NCI-H146 treated with DMSO at 0.1 percent for 48 hours (cell line): ENCODE measurements around the gene ZNF492.
"Not testable (repeated sequence)": the region's sequence is repeated elsewhere in the genome, so short reads cannot be mapped to it uniquely, and the experiment has no call there.

Source experiments
- DNase-seq: peaks from one replicate; lab custom pipeline; 2025; ENCODE audit not compliant: unreplicated experiment; lab: John Stamatoyannopoulos, UW

The ZNF492 gene

DNA sequence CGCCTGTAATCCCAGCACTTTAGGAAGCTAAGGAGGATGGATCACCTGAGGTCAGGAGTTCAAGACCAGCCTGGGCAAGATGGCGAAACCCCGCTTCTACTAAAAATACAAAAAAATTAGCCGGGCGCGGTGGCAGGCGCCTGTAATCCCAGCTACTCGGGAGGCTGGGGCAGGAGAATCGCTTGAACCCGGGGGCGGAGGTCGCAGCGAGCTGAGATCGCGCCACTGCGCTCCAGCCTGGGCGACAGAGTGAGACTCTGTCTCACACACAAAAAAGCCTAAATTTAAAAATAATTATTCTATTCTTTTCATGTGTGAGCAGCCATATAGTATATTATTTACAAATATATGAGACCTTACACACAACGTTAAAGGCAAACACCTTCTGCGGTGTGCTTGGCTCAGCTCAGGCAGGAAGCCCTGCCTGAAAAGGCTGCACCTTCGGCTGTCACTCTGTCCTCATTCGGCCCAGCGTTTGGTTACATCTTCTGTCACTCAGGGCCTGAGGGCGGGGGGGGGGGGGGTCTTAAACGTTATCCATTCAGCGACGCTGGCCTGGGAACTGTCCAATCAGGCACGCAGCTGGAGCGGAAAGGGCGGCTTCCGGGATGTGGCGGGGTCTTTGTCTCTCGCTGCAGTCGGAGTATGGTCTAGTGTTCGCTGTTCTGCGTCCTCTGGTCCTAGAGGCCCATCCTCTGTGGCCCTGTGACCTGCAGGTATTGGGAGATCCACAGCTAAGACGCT, at the start of gene ZNF492:
Gene ZNF492, plus strand, starts transcription at position 619 of the 744 bp plus-strand sequence. CDS start 19,076 bp downstream, outside the sequence.
- DNase-seq: not testable (repeated sequence)

DNA sequence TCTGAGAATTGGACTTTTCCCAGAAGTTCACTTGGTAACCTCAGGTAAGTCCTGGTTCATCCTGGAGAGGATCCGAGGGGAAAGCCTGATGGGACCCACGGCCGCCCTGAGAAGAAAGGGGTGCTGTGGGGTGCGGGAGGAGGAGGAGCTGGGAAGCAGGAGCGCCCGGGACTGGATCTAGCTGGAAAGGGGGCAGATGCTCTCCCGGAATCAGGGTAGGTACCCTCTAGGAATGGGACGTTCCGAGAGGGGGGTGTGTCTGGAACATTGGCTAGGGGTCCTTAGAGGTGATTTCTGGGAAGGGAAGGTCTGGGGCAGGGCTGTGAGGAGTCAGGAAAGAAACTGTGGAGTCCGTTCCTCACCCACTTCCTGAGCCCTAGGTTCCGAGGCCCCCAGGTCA, 38.7 kb upstream of the ZNF492 start:
- DNase-seq: no peak

DNA sequence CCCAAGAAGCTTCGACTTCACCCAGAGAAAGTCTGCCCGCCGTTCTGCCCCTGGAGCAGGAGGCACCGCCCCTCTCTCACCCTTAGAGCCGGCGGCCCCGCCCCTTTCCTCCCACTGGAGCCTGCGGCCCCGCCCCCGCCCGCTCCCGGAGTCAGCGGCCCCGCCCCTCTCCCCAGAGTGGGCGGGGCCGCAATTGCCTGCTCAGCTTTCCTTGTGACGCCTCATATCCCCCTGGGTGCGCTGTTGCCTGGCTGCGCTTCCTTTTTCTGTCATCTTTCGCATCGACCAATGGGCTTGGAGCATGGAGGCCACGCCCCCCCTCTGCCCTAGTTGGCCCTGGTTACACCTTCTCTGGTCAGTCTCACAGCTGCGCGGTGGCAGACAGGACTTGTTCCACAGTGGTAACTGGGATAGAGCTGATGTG, 38.2 kb upstream of the ZNF492 start:
- DNase-seq: no peak

DNA sequence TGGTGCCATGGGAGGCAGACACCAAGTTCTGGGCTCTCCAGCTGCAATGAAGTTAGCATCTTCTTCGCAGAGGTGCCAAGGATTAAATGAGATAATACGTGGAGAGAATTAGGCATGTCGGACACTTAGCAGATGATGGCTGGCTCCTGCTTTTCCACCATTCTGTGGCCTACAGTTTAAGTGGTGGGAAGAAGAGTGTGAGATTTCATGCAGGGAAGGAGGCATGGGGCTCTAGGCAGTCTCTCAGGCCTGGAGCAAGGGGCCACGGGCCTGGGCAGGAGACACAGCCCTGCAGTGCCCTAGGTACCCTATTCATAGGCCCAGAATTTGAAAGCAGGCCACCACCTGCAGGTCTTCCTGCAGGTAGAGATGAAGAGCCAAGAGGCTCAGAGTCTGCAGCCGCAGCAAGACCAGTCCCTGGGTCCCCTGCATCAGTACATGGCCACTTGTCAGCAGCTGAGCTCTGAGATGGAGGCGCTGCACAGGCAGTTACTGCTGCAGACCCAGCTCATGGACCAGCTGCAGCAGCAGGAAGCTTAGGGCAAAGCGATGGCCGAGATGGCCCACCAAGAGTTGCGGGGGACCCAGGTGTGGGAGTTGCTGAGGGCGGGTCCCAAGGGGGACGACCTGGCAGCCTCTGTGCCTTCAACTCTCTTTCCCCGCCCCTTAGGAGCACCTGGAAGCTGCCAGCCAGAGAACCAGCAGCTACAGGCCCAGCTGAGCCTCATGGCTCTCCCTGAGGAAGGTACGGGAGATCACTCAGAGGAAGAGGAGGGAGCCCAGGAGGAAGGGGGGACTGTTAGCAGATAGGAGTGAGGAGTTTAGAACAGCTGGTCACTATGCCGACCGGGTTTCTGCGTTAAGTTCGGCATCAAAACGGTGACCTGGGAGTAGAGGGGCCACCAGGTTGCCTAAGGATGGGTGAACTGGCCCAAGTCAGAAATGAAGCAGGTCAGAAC, 33.2 kb upstream of the ZNF492 start:
- DNase-seq: no peak

DNA sequence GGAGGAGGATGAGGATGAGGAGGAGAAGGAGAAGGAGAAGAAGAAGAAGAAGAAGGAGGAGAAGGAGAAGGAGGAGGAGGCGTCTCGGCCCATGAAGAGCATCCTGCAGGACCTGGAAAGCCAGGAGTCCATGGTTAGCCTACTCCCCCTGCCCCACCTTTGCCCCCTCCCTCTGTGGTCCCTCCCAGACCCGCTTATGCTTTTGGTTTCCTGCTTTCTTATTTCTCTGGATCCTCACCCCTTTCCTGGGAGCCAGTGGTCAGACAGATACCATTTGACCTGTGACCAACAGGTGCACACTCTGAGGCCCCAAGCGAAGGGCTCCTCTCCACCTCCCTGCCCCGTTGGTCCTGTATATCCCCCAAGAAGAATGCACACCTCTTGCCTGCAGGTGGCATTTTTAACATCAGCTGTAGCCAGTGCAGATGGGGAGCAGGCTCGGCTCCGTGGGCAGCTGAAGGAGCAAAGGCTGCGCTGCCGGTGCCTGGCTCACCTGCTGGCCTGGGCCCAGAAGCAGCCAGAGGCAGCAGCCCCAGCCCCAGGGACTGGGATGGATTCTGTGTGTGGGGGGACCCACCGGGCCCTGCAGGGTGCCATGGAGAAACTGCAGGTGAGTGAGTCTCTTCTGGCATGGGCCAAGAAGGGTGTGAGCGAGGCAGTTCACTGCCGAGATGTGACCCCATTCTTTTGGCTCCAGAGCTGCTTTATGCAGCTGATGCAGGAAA, 32.1 kb upstream of the ZNF492 start:
- no peak for DNase-seq

DNA sequence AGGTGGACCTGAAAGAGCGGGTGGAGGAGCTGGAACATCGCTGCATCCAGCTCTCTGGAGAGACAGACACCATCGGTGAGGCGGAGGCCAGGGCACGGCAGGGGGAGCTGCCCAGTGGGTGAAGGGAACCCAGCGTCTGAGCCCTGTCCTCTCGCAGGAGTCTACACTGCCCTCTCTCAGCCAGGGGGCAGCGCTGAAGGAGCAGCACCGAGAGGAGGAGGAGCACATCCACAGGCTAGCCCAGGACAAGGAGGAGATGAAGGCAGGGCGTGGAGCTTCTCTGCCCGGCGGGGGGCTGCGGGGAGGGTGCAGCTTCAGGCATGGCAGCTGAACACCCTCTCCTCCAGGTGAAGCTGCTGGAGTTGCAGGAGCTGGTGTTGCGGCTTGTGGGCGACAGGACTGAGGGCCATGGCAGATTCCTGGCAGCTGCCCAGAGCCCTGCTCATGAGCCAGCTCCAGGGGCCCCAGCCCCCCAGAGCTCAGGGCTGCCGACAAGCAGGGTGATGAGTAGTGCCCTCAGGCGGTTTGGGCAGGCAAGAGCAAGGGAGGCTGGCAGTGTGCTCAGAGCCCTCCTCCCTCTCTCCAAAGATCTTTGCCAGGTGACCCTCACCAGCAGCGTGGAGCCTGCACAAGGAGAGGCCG, 31.4 kb upstream of the ZNF492 start:
- DNase-seq: no peak

DNA sequence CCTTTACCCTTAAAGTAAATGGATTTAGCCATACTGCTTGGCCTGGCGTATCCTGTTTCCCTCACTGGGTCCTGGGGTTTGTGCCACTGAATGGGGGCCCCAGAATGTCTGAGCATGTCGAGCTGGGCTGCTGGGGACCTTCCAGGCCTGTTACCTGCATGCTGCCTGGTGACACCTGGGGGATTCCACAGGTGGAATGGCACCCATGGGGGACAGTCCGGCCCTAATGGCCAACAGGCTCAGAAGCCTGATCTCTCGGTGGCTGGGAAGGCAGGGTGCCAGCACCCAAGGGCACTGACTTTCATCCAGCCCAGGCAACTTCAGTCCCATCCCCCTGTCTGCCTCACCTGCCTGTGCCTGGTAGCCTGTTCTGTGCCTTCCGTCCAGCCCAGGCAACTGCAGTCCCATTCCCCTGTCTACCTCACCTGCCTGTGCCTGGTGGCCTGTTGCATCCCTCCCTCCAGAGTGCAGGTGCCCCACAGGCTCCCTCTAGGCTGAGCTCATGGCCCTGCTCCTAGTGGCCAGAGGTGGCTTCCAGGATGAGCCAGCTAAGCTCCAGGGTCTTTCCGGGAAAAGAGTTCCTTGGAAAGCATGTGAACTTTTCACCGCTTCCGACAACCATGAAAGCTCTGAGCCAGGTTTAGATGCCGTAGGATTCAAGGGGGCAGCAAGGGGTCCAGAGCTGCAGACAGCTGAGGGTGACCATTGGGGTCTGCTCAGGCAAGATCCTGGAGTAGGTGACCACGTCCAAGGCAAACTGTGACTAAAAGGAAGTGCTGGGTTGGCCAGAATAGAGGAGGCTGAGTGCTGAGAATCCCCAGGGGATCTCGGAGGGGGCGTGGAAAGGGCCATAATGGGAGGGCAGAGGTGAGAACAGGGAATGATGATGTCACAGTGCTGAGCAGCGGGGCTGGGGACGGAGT, 30.3 kb upstream of the ZNF492 start:
- no peak for DNase-seq

DNA sequence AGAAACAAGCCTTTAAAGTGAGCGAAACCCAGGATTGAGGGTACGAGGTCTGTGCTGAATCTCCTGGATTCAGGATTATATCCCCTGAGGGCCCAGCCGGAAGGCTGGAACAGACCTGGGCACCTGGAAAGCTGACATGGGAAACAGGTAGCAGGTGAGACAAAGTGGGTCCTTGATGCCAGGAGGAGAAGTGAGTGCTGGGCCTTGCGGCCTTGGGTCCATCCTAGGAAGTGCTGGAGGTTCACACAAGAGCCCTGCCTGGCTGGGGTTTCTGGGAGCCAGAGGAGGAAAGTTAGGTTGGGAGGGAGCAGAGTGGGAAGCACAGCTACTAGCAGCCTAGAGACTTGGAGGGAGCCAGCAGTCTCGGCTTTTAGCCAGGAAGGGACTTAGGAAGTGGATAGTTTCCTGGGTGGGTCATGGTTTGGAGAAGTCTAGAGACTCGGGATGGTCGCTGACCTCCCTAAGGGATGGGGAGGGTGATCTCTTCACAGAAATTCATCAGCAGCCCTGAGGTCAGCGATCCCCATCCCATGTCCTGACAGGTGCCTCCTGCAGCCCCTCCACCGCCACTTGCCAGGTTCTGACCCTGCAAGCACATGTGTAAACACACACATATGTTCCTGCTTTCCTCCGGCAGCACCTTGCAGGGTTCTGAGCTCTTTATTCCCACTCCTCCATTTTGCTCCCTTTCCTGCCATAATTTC, 29.4 kb upstream of the ZNF492 start:
- no peak for DNase-seq

DNA sequence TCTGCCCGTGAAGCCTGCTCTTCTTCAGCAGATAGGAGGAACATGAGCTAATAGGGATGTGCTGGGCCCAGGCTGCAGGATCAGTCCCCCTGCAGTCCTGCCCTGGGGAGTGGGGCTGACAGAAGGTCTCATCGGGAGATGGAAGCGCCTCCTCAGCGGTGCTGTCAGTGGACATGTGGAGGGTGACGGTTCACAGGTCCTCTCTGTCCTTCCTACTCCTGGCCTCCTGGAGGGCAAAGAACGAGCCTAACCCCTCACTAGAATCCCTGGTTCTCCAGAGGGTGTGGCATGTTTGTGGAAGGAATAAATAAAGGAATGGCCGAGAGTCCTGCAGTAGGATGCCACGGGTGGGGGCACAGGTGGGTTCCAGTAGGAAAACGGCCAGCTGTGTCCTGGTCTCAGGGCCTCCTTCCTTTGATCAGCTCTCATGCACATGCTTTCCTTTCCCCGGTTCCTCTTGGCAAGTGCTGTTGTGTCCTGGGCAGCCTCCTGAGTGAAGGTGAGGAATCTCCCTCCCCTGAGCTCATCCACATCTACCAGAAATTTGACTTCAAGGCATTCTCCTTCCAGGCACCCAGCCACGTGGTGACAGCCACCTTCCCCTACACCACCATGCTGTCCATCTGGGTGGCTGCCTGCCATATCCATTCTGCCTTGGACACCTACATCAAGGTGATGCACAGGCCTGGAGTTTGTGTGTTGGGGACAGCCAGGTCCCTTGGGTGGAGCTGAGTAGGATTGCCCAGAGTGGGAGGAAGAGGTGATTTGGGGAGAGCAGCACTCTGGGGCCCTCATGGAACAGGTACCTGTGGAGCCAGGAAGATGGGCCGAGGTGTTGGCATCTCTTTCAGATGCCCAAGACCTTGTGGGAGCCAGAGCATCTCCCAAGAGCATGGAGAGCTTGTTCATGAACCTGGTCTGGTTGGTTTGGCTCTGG, 28.6 kb upstream of the ZNF492 start:
- DNase-seq: no peak

DNA sequence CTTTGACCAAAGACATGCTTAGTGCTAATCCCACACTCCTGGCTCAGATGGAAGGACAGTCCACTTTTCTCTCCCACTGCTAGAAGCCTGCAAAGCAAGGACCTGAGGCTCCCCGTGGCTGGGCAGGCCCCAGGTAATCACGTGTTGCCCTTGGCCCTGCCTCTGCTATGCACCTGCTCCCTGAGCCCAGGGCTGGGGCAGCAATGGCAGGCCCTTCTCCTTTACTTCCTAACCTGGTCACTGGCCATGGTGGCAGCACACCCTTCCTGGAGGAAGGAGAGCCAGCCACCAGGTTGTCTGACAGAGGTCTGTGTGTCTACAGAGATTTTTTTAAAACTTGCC, 27.9 kb upstream of the ZNF492 start:
- DNase-seq: no peak

DNA sequence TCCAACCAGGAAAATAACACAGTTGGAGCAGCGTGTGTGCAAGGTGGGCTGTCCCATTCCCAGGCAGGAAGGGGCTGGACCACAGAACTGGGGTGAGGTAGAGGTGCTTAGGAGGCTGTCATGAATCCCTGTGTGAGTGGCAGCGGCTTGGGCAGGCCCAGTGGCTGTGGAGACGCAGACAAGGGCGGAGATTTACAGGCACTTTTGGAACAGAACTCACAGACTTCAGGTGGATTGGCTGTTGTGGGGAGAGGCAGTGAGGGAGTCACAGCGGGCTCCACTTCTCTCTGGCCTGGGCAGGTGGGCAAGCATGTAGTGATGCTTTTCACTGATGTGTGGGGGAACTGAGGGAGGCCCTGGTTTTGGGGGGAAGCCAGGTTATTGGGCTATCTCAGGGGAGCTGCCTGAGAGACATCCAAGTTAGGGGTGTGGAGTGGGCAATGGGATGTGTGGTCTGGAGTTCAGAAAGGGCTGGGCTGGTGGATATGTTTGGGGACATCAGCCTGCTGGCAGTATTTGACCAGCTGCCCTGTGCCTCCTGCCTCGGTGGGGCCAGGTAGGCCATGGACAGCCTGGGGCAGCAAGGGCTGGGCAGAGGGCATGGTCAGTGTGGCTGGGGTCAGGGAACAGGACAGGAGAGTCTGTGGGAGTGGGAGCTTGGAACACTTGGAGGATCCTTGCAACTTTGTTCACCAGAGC, 27.0 kb upstream of the ZNF492 start:
- DNase-seq: no peak

DNA sequence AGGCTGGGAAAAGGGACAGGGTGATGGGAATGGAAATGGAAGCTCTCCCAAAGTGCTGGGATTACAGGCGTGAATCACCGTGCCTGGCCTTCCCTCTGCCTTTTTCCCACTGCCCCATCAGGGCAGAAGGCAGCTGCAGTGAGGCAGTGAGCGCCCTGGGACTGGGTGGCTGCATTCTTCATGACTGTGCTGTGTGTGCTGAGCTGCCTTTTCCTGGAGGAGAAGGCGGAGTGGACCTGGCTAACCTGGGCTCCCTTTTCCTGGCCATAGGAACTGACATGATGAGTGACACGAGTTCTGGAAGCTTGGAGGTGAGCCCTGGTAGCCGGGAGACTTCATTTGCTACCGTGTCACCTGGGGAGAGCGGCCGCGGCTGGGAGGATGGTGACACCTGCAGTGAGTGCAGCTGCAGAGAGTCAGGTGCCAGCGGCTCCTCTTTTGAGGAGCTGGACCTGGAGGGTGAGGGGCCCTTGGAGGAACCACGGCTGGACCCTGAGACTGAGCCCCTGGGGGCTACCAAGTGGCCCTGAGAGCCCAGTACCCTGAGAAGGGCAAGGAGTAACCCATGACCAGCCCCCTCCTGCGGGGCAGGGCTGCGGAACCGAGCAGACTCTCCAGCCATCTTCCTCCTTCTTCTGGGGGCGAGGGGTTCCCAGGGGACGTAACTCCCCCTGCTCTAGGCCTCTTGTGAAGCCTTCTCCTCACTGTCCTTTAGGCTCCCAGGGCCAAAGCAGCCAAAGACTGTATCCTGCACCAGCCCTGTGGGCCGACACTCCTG, 26.3 kb upstream of the ZNF492 start:
- DNase-seq: no peak

DNA sequence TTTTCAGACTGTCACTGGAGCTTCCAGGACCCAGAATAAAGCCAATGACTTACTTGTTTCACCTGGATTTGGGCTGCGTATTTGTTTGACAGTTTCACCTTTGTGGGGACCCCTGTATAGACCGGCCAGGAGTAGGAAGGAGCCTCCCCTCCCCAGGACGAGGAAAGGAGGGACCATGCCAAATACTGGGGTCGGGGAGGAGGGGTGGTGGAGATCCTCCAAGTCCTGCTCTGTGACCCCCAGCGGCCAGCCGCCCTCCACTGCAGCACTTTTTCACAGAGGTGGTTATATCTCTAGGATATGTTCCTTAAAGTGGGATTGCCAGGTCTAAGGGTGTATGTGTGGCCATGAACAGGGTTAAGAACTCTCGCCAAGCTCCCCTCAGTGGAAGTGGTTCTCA, 25.7 kb upstream of the ZNF492 start:
- no peak for DNase-seq

DNA sequence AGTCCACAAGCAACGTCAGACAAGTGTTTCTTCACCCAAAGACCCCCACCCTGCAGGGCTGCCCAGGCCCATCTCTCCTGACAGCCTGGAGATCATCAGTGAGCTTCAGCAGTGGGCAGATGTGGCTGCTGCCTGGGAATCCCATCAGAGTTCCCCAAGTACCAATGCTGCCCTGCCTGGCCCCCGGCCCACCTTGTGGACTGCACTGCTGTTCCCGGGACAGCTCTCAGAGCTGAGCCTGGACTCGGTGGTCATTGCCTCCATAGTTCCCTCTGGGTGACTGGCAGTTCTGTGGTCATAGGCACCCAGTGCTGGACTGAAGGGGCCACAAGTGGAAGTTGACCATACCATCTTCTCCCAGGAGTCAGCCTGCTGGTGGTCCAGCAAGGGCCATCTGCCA, 24.5 kb upstream of the ZNF492 start:
- no peak for DNase-seq

DNA sequence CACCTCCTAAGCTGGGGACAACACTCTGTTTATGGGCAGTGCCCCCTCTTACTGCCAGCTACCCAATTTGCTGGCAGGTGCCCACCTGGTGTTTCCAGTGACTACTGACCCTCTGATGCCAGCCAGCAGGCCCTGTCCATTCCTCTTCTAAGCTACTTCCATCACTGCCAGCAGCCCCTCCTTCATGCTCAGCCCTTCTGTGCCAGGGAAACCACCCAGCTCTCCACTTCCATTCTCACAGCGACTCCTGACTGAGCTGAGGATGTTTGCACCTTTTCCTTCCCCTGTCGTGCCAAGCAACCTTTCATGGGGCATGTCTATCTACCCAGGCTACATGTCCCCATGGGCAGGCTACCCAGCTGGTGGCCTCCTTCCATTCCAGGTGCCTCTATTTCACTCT, 24.0 kb upstream of the ZNF492 start:
- DNase-seq: no peak

DNA sequence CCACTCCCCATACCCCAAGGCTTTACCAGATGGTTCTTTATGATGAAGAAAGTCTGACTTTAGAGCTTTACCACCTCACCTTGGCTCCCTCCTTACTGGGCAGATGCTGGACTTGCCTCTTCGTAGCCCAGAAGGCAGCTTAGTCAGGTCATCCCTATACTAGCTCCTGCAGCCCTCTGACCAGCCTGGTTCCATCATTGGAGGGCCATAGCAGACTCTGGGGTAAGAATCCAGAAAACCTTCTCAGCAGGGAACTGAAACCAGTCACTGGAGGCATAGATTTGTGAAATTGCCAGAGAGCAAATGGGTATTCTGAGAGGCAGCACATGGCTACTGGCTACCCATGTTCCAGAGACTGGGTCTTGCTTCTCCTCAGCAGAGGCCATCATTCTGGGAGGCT, 21.8 kb upstream of the ZNF492 start:
- DNase-seq: no peak

DNA sequence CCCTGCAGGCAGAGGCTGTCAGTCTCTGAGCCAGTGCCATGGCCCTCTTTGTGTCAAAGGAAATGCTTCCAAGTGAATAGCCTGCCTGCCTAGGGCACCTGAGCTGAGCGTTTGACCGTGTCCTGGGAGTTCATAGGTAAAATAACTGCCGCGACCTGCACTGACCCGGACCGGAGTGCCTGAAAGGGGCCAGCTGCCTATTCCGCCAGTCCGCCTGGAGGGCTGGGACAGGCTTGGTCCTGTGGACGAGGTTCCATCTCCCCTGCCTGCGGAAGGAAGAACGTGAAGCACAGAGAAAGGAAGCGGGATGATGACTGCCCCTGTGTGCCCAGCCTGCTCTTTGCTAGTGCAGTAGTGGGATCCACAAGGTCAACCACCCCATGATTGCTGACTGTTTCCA, 17.5 kb upstream of the ZNF492 start:
- no peak for DNase-seq
